GM21825 (cell line): ENCODE results near the gene ENPP7.

Source experiments
- ATAC-seq: cut with Tn5 transposase; IDR thresholded peaks from one replicate; pipeline ENCODE4 v1.9.1; 2021; ENCODE audit warnings: mild to moderate bottlenecking, moderate library complexity; ENCODE audit not compliant: unreplicated experiment

The ENPP7 gene

DNA sequence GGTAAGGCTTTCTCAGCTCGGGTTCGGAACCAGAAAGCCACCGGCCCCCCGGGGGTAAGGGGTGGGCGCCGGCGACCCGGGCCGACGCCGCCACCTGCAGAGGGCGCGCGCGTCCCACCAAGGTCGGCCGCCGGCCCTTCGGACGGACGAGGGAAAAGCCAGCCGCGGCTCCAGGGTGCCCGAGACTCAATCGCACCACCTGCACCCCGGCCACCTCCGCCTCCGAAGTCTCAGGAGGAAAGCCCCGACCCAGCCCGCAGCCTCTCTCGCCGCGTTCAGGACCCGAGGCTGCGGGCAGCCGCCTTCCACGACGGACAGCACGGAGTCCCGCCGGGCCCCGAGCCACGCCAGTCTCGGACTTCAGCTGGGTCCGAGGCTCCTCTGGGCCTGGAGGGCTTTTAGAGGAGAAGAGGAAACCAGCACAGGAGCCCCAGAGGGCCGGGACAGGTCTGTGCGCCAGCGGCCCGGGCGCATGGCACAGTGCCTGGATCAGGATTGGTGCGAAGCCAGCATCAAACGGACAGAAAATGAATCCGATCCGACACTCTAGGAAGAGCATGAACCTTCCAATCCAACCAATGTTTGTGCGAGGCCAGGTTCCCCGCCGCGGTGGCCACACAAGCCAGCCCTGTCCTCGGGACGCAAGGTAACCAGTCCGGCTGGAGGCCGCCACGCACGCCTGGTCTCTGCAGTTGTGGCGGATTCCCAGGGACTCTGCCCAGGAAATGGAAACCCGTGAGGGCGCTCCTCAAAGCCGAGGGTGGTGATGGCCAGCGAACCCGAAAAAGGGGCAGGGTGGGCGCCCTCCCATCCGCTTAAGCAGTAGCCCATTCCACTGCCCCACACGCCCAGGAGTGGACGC, 59.4 kb downstream of the ENPP7 start:
- no peak for ATAC-seq

DNA sequence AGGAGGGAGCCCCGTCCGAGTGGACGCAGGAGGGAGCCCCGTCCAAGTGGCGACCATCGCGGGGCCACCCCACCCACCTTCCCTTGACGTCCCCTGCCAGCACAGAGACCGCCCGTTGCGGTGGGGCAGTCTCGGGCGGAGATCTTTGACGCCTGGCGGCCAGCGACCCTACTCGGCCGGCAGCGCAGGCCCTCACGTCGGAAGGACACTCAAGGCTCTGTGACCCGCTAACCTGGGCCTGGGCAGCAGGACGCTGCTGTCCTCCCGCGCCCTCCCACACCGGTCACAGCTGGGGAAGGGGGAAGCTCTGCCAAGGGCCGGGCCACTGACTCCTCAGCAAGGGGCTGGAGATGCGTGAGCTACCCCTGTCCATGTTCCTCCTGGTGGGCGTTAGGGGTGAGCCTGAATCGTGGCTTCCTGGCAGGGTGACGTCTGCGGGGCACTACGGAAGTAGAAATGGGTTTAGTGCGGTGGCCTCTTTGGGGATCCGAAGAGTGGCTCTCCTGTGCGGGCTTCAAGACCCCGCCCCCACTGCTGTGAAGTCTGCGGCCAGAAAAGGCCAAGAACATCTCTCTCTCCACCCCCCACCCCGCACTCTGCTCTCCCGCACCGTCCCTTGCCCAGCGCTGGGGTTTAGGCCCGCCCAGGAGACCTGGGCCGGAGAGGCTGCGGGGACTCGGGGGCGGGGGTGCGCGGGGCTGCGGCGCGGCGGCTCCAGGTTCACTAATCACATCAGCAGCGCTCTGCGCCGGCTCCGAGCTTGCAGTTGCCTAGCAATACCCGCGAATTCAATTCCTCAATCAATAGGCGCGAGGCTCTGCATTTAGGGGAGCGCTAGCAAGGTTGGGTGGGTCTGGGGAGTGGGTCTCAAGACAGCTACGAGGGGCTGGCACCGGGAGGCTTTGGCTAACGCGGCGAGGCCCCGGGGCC, 60.3 kb downstream of the ENPP7 start:
- ATAC-seq, result no peak

DNA sequence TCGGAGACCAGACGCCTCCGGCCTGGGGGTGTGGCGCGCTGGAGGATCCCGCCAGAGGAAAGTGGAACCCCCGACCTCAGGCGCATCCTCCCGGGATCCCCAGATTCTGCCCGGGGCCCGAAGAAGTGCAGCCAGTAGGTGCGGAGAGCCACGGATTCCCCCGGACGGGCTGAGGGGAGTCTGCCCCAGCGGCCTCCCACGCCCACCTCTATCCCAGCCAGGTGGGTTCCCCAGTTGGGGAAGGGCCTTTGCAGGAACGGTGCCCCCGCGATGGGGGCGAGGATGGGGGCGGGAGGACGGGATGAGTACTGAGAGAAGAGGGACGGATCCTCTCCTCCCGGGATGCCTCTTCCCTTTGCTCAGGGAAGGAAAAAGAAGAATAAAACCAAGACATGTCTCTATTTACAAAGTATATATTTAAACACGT, 61.0 kb downstream of the ENPP7 start:
- no peak for ATAC-seq
